Lower leg skin (tissue), 4 donors: Measurements from ENCODE around the gene CLDN3. TPM values are rescaled to one million over a fixed set of nuclear protein-coding genes. Genes with fewer than 3 reads are reported as not detected.
"Not testable (repeated sequence)": the region's sequence is repeated elsewhere in the genome, so short reads cannot be mapped to it uniquely, and the experiment has no call there.

Source experiments
- DNase-seq, 2 donors: peaks; one replicate each; pipeline ENCODE4 v3.0.0-alpha.2; 2019; ENCODE audit warnings: low spot score in 2 of 2
- H3K4me3 ChIP-seq: fragments of 200-600 bp; sonication (generic); 2 replicates; pipeline ENCODE4 v1.5.1; 2017; ENCODE audit warnings: mild to moderate bottlenecking, low read depth; ENCODE audit not compliant: poor library complexity, severe bottlenecking
- POLR2A ChIP-seq, 2 donors: fragments of 450-650 bp; IDR thresholded peaks; one replicate each; pipeline ENCODE4 v1.6.1; 2016 to 2017; ENCODE audit warnings: antibody characterized with exemption in 2 of 2, mild to moderate bottlenecking in 1 of 2, moderate library complexity in 1 of 2
- WGBS, 2 donors: methylation state at CpG; one replicate each; pipeline ENCODE4 v1.1.5; 2018; 5-methylcytosine and 5-hydroxymethylcytosine counted together
- intact Hi-C: fragments of 100-400 bp; cut with DNase I; formaldehyde crosslinking; loops from one replicate; pipeline ENCODE4 v1.15.0; 2023; ENCODE audit warnings: low total_unique reads
- total RNA-seq, 4 donors: library from RNA; depleted of rRNA; stranded (reverse); fragments of >200 nt; gene quantifications; one replicate each; pipeline ENCODE4 v1.1.0, GENCODE V29; 2016
- TF ChIP-seq, protein P1 (sequence below), 3 donors: fragments of 450-650 bp; IDR thresholded peaks; one replicate each; pipeline ENCODE4 v1.5.1; 2016; ENCODE audit warnings: antibody characterized with exemption in 3 of 3, mild to moderate bottlenecking in 3 of 3, moderate library complexity in 2 of 3

CLDN3 gene
- total RNA-seq, 4 donors from 2014 or later = 11.8 to 24.3 (median 19.3) TPM

DNA sequence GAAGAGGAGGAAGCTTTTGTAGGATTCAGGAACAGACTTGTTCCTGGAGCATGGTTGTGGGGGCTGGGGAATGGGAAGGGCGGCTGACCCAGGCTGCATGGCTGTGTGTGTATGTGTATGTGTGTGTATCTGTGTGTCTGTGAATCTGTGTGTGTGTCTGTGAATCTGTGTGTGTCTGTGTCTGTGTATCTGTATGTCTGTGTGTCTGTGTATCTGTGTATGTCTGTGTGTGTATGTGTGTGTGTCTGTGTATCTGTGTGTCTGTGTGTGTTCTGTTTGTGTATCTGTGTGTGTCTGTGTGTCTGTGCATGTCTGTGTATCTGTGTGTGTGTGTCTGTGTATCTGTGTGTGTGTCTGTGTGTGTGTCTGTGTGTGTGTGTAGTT is 44.0 kb downstream of the CLDN3 start:
- H3K4me3 ChIP-seq = no peak overlapping the region
- 54 to 69% methylated on average over 1 of the region's 1 CpG for WGBS, 2 donors
- TF ChIP-seq, protein P1, sequence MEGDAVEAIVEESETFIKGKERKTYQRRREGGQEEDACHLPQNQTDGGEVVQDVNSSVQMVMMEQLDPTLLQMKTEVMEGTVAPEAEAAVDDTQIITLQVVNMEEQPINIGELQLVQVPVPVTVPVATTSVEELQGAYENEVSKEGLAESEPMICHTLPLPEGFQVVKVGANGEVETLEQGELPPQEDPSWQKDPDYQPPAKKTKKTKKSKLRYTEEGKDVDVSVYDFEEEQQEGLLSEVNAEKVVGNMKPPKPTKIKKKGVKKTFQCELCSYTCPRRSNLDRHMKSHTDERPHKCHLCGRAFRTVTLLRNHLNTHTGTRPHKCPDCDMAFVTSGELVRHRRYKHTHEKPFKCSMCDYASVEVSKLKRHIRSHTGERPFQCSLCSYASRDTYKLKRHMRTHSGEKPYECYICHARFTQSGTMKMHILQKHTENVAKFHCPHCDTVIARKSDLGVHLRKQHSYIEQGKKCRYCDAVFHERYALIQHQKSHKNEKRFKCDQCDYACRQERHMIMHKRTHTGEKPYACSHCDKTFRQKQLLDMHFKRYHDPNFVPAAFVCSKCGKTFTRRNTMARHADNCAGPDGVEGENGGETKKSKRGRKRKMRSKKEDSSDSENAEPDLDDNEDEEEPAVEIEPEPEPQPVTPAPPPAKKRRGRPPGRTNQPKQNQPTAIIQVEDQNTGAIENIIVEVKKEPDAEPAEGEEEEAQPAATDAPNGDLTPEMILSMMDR (IDR thresholded peaks at IDR 0.05) = no peak
- TF ChIP-seq POLR2A (IDR thresholded peaks at IDR 0.05) = no peak
- intact Hi-C loops = loop anchor here (5.0 kb wide), 1 partner anchor 119 kb away; no protein-coding TSS in a partner anchor
- DNase-seq = no peak

- WGBS, 2 donors = 85 to 93% methylated on average over 3 of the region's 3 CpGs
- TF ChIP-seq POLR2A (IDR thresholded peaks at IDR 0.05) = no peak
- TF ChIP-seq, protein P1 (IDR thresholded peaks at IDR 0.05) = no peak
- intact Hi-C loops = no loop called here
These were observed 46.3 kb downstream of the CLDN3 start for GRCh38 chr7:73723813-73724212.

GRCh38 chr7:73722785-73723184 is 47.3 kb downstream of the CLDN3 start:
- H3K4me3 ChIP-seq = no peak overlapping the region
- WGBS, 2 donors = 81 to 84% methylated on average over 6 of the region's 6 CpGs
- TF ChIP-seq POLR2A (IDR thresholded peaks at IDR 0.05) = no peak
- TF ChIP-seq, protein P1 (IDR thresholded peaks at IDR 0.05) = no peak
- no peak for DNase-seq
- intact Hi-C loops = no loop called here

More at GRCh38 chr7:73723813-73724212, 46.3 kb downstream of the CLDN3 start:
- DNase-seq = no peak
- H3K4me3 ChIP-seq = no peak overlapping the region

GRCh38 chr7:73722182-73722581 is 47.9 kb downstream of the CLDN3 start:
- DNase-seq, intact Hi-C loops, H3K4me3 ChIP-seq: not testable (repeated sequence)
- WGBS, 2 donors = 65 to 70% methylated on average over 4 of the region's 4 CpGs

- intact Hi-C loops = no loop called here
- no peak for DNase-seq
- WGBS, 2 donors = 29 to 66% methylated on average over 3 of the region's 3 CpGs
- no peak overlapping the region for H3K4me3 ChIP-seq
- no peak for TF ChIP-seq POLR2A (IDR thresholded peaks at IDR 0.05)
- TF ChIP-seq, protein P1 (IDR thresholded peaks at IDR 0.05) = no peak
These were observed 48.7 kb downstream of the CLDN3 start for GRCh38 chr7:73721377-73721817.

DNA sequence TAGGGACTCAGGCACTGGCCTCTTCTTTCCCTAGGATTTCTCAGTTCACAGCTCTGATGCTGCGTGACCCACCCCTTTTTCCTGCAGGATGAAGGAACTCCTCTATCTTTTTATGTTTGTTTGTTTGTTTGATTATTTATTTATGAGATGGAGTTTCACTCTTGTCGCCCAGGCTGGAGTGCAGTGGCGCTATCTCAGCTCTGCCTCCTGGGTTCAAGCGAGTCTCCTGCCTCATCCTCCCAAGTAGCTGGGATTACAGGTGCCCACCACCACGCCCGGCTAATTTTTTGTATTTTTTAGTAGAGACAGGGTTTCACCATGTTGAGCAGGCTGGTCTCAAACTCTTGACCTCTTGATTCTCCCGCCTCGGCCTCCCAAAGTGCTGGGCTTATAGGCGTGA is 49.6 kb downstream of the CLDN3 start:
- 97 to 99% methylated on average over 9 of the region's 9 CpGs for WGBS, 2 donors
- DNase-seq, H3K4me3 ChIP-seq, intact Hi-C loops: not testable (repeated sequence)

DNA sequence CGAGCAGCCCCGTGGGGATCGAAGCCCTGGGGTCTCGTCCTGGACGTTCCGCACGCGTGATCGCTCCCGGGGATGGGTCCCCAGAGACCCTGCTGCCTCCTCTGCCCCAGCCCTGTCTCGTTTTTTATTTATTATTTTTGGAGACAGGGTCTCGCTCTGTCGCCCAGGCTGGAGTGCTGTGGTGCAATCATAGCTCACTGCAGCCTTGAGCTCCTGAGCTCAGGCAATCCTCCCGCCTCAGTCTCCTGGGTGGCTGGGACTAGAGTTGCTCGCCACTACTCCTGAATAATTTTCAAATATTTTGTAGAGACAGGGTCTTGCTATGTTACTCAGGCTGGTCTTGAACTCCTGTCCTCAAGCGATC is 50.3 kb downstream of the CLDN3 start:
- TF ChIP-seq, protein P1 (IDR thresholded peaks at IDR 0.05) = no peak
- TF ChIP-seq POLR2A (IDR thresholded peaks at IDR 0.05) = no peak
- no peak overlapping the region for H3K4me3 ChIP-seq
- DNase-seq = no peak
- intact Hi-C loops = no loop called here
- WGBS, 2 donors = 14 to 29% methylated on average over 6 to 10 of the region's 16 CpGs
